Heart left ventricle (tissue), 16 donors: ENCODE measurements around the gene RAVER2. TPM values are rescaled to one million over a fixed set of nuclear protein-coding genes. Genes with fewer than 3 reads are reported as not detected.
"Not testable (repeated sequence)": the region's sequence is repeated elsewhere in the genome, so short reads cannot be mapped to it uniquely, and the experiment has no call there.

Source experiments
- ATAC-seq, 4 donors: fragments of 200-7000 bp; cut with Tn5 transposase; one replicate each; pipeline ENCODE4 v1.9.1; 2020 to 2022; ENCODE audit warnings: moderate library complexity in 4 of 4, mild to moderate bottlenecking in 3 of 4, moderate number of reproducible peaks in 1 of 4
- DNase-seq, 5 donors: peaks; one replicate each; pipeline ENCODE4 v3.0.0-alpha.2; 2020
- H3K27ac ChIP-seq, 12 donors: fragments of 200-600 bp; sonication (generic) in 4 of 12; one replicate each; pipeline versions ENCODE4 v1.5.0 to v1.8.0; 2016 to 2022; ENCODE audit warnings: mild to moderate bottlenecking in 2 of 12
- H3K27me3 ChIP-seq, 9 donors: fragments of 200-600 bp; sonication (generic) in 2 of 9; one replicate each; pipeline versions ENCODE4 v1.5.1 to v1.8.0; 2016 to 2022; ENCODE audit warnings: mild to moderate bottlenecking in 3 of 9
- H3K36me3 ChIP-seq, 9 donors: fragments of 200-600 bp; sonication (generic) in 2 of 9; one replicate each; pipeline versions ENCODE4 v1.5.0 to v1.8.0; 2018 to 2022; ENCODE audit warnings: mild to moderate bottlenecking in 2 of 9
- H3K4me1 ChIP-seq, 12 donors: fragments of 200-600 bp; sonication (generic) in 4 of 12; one replicate each; pipeline versions ENCODE4 v1.5.0 to v1.8.0; 2016 to 2022; ENCODE audit warnings: mild to moderate bottlenecking in 3 of 12
- H3K4me3 ChIP-seq, 12 donors: fragments of 200-600 bp; sonication (generic) in 4 of 12; one replicate each; pipeline versions ENCODE4 v1.5.0 to v1.8.0; 2017 to 2022; ENCODE audit warnings: mild to moderate bottlenecking in 9 of 12, moderate library complexity in 4 of 12
- H3K9me3 ChIP-seq, 12 donors: fragments of 200-600 bp; sonication (generic) in 4 of 12; one replicate each; pipeline versions ENCODE4 v1.5.0 to v1.8.0; 2016 to 2022; ENCODE audit warnings: mild to moderate bottlenecking in 1 of 12
- CTCF ChIP-seq, 12 donors: fragments of 200-600 bp; sonication (generic) in 4 of 12; IDR thresholded peaks; one replicate each; pipeline versions ENCODE4 v1.5.0 to v1.8.0; 2018 to 2022; ENCODE audit warnings: antibody characterized with exemption in 12 of 12, mild to moderate bottlenecking in 5 of 12
- POLR2A ChIP-seq, 2 donors: fragments of 450-650 bp; IDR thresholded peaks; one replicate each; pipeline ENCODE4 v1.6.1; 2017; ENCODE audit warnings: antibody characterized with exemption in 2 of 2, mild to moderate bottlenecking in 2 of 2, moderate library complexity in 2 of 2
- WGBS, 4 donors: extraction: QIAGEN DNeasy Blood & Tissue Kit in 2 of 4; methylation state at CpG; one replicate each; pipeline versions ENCODE4 v1.1.5 to v1.1.7; 2013 to 2018; 5-methylcytosine and 5-hydroxymethylcytosine counted together
- intact Hi-C, 10 donors: fragments of 100-400 bp; cut with DNase I; formaldehyde crosslinking; loops; one replicate each; pipeline versions ENCODE4 v1.11.1 to v1.14.2; 2022
- polyA plus RNA-seq, 2 donors: library from polyadenylated mRNA; stranded (reverse); fragments of 200-250 nt; gene quantifications; one replicate each; pipeline ENCODE4 v1.2.3, GENCODE V29; 2013
- total RNA-seq, 9 donors: library from RNA; depleted of rRNA in 2 of 9; stranded (reverse); fragments of >200 nt in 2 of 9; fragmentation: NEBNext Ultra II Directional in 3 of 9; extraction: Animal tissue kit (Norgen Biotek cat#: 25700) in 3 of 9; gene quantifications; one replicate each; pipeline versions ENCODE4 v1.1.0 to v1.2.4, GENCODE V29; 2016 to 2023
- donor health status: ischemic (EF 13 %, LVEDD 7.1; RV severe dilation, severe dysfunction).
- donor health status: healthy with polysubstance abuse.
- donor health status: DM: no; HTN: yes; CAD: no.
- donor health status: DM: no; HTN: no; CAD: no.
- donor health status: ischemic (EF 25% LVEDD 6.9; RV normal size, moderate dysfunction).
- donor health status: ischemic (EF 25% LVEDD 5.7; RV mildly dilated, moderate dysfunction).
- donor health status: healthy.
- donor health status: DM: yes; HTN: yes; CAD: no.
- donor health status: ischemic (EF 35%, LVEDD 5.7; RV mildly dilated, moderate dysfunction).
- donor health status: nonischemic (EF 11% LVEDD 7.7; RV severe dilation, severe dysfunction).
- donor health status: DM: yes; HTN: yes; CAD: no.
- donor health status: PGD.
- donor health status: ischemic (EF 29% LVEDD 5.4; RV normal size, mild dysfunction).
- donor health status: nonischemic (EF 23%, LVEDD 6.1; RV moderate dilation, normal function).

Gene RAVER2
- total and polyA plus RNA-seq, 11 donors, result 6.3 to 25.8 (median 18.6) TPM

- 96 to 100% (median 97%) methylated on average over 2 of the region's 2 CpGs for WGBS, 4 donors
- no peaks in the 10 kb centered on the region for H3K27me3 ChIP-seq
- H3K4me1 ChIP-seq, result peaks cover 0 to 7% (median 0%) of the 10 kb centered on the region in 12 donors
- H3K9me3 ChIP-seq, result peaks cover 0 to 12% (median 0%) of the 10 kb centered on the region in 12 donors
- TF ChIP-seq CTCF (IDR thresholded peaks at IDR 0.05) (no peak), POLR2A (IDR thresholded peaks at IDR 0.05) (no peak)
- no peak for ATAC-seq
- intact Hi-C loops, result no loop called here
- no peak overlapping the region for H3K27ac ChIP-seq
- H3K4me3 ChIP-seq, result no peak overlapping the region
- no peak for DNase-seq
- H3K36me3 ChIP-seq, result peaks cover 0 to 21% (median 3%) of the 10 kb centered on the region in 9 donors
Observed at GRCh38 chr1:64769971-64770370, 25.1 kb downstream of the RAVER2 start.

GRCh38 chr1:64773306-64773705, 28.4 kb downstream of the RAVER2 start:
- H3K27me3 ChIP-seq, H3K27ac ChIP-seq, H3K4me1 ChIP-seq, intact Hi-C loops, DNase-seq, ATAC-seq, H3K4me3 ChIP-seq: not testable (repeated sequence)
- Histone ChIP-seq H3K9me3 (peaks cover 0 to 12% (median 0%) of the 10 kb centered on the region in 12 donors), H3K36me3 (peaks cover 0 to 28% (median 5%) of the 10 kb centered on the region in 9 donors)
- 97 to 99% (median 97%) methylated on average over 3 of the region's 3 CpGs for WGBS, 4 donors

GRCh38 chr1:64775113-64775512, 30.2 kb downstream of the RAVER2 start:
- ATAC-seq (no peak), DNase-seq (no peak)
- H3K9me3 ChIP-seq, result peaks cover 0 to 11% (median 0%) of the 10 kb centered on the region in 12 donors
- TF ChIP-seq POLR2A (IDR thresholded peaks at IDR 0.05), result no peak
- no peak for TF ChIP-seq CTCF (IDR thresholded peaks at IDR 0.05)
- 76 to 81% (median 78%) methylated on average over 3 of the region's 3 CpGs for WGBS, 4 donors
- peaks cover 0 to 21% (median 5%) of the 10 kb centered on the region in 9 donors for H3K36me3 ChIP-seq
- no peak overlapping the region for H3K4me3 ChIP-seq
- intact Hi-C loops, result no loop called here
- H3K27ac ChIP-seq, result no peak overlapping the region
- H3K27me3 ChIP-seq, result no peaks in the 10 kb centered on the region
- H3K4me1 ChIP-seq, result no peaks in the 10 kb centered on the region

GRCh38 chr1:64782044-64782443, 37.2 kb downstream of the RAVER2 start:
- H3K27ac ChIP-seq, H3K4me3 ChIP-seq, ATAC-seq, H3K27me3 ChIP-seq, intact Hi-C loops, H3K4me1 ChIP-seq, H3K9me3 ChIP-seq, DNase-seq: not testable (repeated sequence)
- WGBS, 4 donors, result 94 to 97% (median 95%) methylated on average over 6 of the region's 6 CpGs
- H3K36me3 ChIP-seq, result peaks cover 0 to 27% (median 2%) of the 10 kb centered on the region in 9 donors

- H3K4me3 ChIP-seq, H3K27me3 ChIP-seq, ATAC-seq, H3K9me3 ChIP-seq, H3K27ac ChIP-seq, intact Hi-C loops, H3K4me1 ChIP-seq, DNase-seq: not testable (repeated sequence)
- H3K36me3 ChIP-seq, result peaks cover 0 to 24% (median 2%) of the 10 kb centered on the region in 9 donors
- 84 to 98% (median 94%) methylated on average over 5 of the region's 5 CpGs for WGBS, 4 donors
Observed at GRCh38 chr1:64782848-64783247, 38.0 kb downstream of the RAVER2 start.

GRCh38 chr1:64790832-64791487, 46.1 kb downstream of the RAVER2 start:
- TF ChIP-seq POLR2A (IDR thresholded peaks at IDR 0.05) (no peak), CTCF (IDR thresholded peaks at IDR 0.05) (no peak)
- intact Hi-C loops, result no loop called here
- Histone ChIP-seq H3K9me3 (peaks cover 0 to 19% (median 9%) of the 10 kb centered on the region in 12 donors), H3K4me3 (no peak overlapping the region), H3K36me3 (peaks cover 0 to 21% (median 7%) of the 10 kb centered on the region in 9 donors), H3K27ac (no peak overlapping the region), H3K27me3 (no peaks in the 10 kb centered on the region), H3K4me1 (no peaks in the 10 kb centered on the region)
- DNase-seq (no peak), ATAC-seq (no peak)
- WGBS, 4 donors, result 96 to 99% (median 97%) methylated on average over 2 of the region's 2 CpGs
